WTC11 (cell line): ENCODE results near the gene LMF1. TPM values are rescaled to one million over a fixed set of nuclear protein-coding genes. Genes with fewer than 3 reads are reported as not detected.

Source experiments
- ATAC-seq: fragments of 200-7000 bp; cut with Tn5 transposase; 2 replicates; pipeline ENCODE4 v1.10.0; 2021; ENCODE audit warnings: mild to moderate bottlenecking, moderate library complexity
- CTCF ChIA-PET: fragments of 300-600 bp; sonication (Branson Sonifier 250); formaldehyde crosslinking; loops from one replicate; lab custom pipeline; 2021; ENCODE audit warnings: antibody characterized with exemption; lab: Charles Lee
- POLR2A ChIA-PET: fragments of 350-600 bp; sonication (Branson Sonifier 250); formaldehyde crosslinking; loops from one replicate; lab custom pipeline; 2021; ENCODE audit warnings: antibody characterized with exemption; lab: Charles Lee
- DNase-seq: peaks from one replicate; pipeline ENCODE4 v3.0.0; 2021; ENCODE audit warnings: low spot score
- H3K27ac Mint-ChIP-seq: 2 replicates; pipeline ENCODE4 v1.8.0; 2021; ENCODE audit warnings: mixed read lengths
- H3K27me3 Mint-ChIP-seq: 2 replicates; pipeline ENCODE4 v1.8.0; 2021; ENCODE audit warnings: low read depth, mild to moderate bottlenecking, moderate library complexity, mixed read lengths
- H3K36me3 Mint-ChIP-seq: 2 replicates; pipeline ENCODE4 v1.8.0; 2021; ENCODE audit warnings: mixed read lengths
- H3K4me1 Mint-ChIP-seq: 2 replicates; pipeline ENCODE4 v1.8.0; 2022; ENCODE audit warnings: mixed read lengths
- H3K4me3 Mint-ChIP-seq: 2 replicates; pipeline ENCODE4 v1.8.0; 2021; ENCODE audit warnings: mild to moderate bottlenecking, moderate library complexity, mixed read lengths
- H3K9me3 Mint-ChIP-seq: 2 replicates; pipeline ENCODE4 v1.8.0; 2021; ENCODE audit warnings: mixed read lengths
- CREB1 ChIP-seq: sonication (generic); formaldehyde crosslinking; IDR thresholded peaks from 2 replicates; pipeline ENCODE4 v1.8.0; 2023; ENCODE audit warnings: mild to moderate bottlenecking, missing genetic modification reagents
- FOXJ3 ChIP-seq: sonication (generic); formaldehyde crosslinking; IDR thresholded peaks from 2 replicates; pipeline ENCODE4 v1.9.0; 2021; ENCODE audit warnings: missing genetic modification reagents, mild to moderate bottlenecking, borderline replicate concordance
- FOXK1 ChIP-seq: sonication (generic); formaldehyde crosslinking; IDR thresholded peaks from 2 replicates; pipeline ENCODE4 v1.8.0; 2022; ENCODE audit warnings: mild to moderate bottlenecking, moderate library complexity, missing genetic modification reagents
- IRF2 ChIP-seq: sonication (generic); formaldehyde crosslinking; IDR thresholded peaks from 2 replicates; pipeline ENCODE4 v1.8.0; 2022; ENCODE audit warnings: low read depth, missing genetic modification reagents, borderline replicate concordance
- MXD4 ChIP-seq: fragments of 250-450 bp; sonication (Bioruptor Pico); IDR thresholded peaks from 2 replicates; pipeline ENCODE4 v1.8.0; 2021; ENCODE audit warnings: mild to moderate bottlenecking, moderate library complexity, borderline replicate concordance
- SMAD3 ChIP-seq: sonication (generic); formaldehyde crosslinking; IDR thresholded peaks from 2 replicates; pipeline ENCODE4 v1.8.0; 2022; ENCODE audit warnings: missing genetic modification reagents, mild to moderate bottlenecking, borderline replicate concordance
- SMAD4 ChIP-seq: sonication (generic); formaldehyde crosslinking; IDR thresholded peaks from 2 replicates; pipeline ENCODE4 v1.8.0; 2022; ENCODE audit warnings: mild to moderate bottlenecking, missing genetic modification reagents
- TEAD1 ChIP-seq: sonication (generic); formaldehyde crosslinking; IDR thresholded peaks from 2 replicates; pipeline ENCODE4 v1.8.0; 2022; ENCODE audit warnings: mild to moderate bottlenecking, missing genetic modification reagents
- ZNF232 ChIP-seq: sonication (generic); formaldehyde crosslinking; IDR thresholded peaks from 2 replicates; pipeline ENCODE4 v1.8.0; 2022; ENCODE audit warnings: mild to moderate bottlenecking, missing genetic modification reagents
- ZNF396 ChIP-seq: fragments of 250-450 bp; sonication (Bioruptor Pico); IDR thresholded peaks from 2 replicates; pipeline ENCODE4 v1.8.0; 2021; ENCODE audit warnings: mild to moderate bottlenecking, moderate library complexity, borderline replicate concordance
- ZNF416 ChIP-seq: fragments of 250-450 bp; sonication (Bioruptor Pico); IDR thresholded peaks from 2 replicates; pipeline ENCODE4 v1.9.0; 2021; ENCODE audit warnings: mild to moderate bottlenecking, inconsistent platforms
- total RNA-seq: library from RNA; stranded (reverse); gene quantifications from 3 replicates; pipeline ENCODE4 v1.2.3, GENCODE V29; 2021
- TF ChIP-seq, protein P1 (sequence below): sonication (generic); formaldehyde crosslinking; IDR thresholded peaks from 2 replicates; pipeline ENCODE4 v1.8.0; 2022; ENCODE audit warnings: missing genetic modification reagents
- TF ChIP-seq, protein P2 (sequence below): sonication (generic); formaldehyde crosslinking; IDR thresholded peaks from 2 replicates; pipeline ENCODE4 v1.8.0; 2023; ENCODE audit warnings: missing genetic modification reagents
- TF ChIP-seq, protein P3 (sequence below): fragments of 250-450 bp; sonication (Bioruptor Pico); IDR thresholded peaks from 2 replicates; pipeline ENCODE4 v1.9.0; 2021; ENCODE audit warnings: moderate library complexity, mild to moderate bottlenecking, inconsistent platforms, borderline replicate concordance
- TF ChIP-seq, protein P4 (sequence below): sonication (generic); formaldehyde crosslinking; IDR thresholded peaks from 2 replicates; pipeline ENCODE4 v1.8.1; 2022; ENCODE audit warnings: mild to moderate bottlenecking, missing genetic modification reagents, moderate library complexity, borderline replicate concordance
- TF ChIP-seq, protein P5 (sequence below): sonication (generic); formaldehyde crosslinking; IDR thresholded peaks from 2 replicates; pipeline ENCODE4 v1.8.1; 2022; ENCODE audit warnings: low read depth, missing genetic modification reagents, borderline replicate concordance
- TF ChIP-seq, protein P6 (sequence below): sonication (generic); formaldehyde crosslinking; conservative IDR thresholded peaks from 2 replicates; pipeline ENCODE4 v1.8.1; 2022; ENCODE audit warnings: mild to moderate bottlenecking, missing genetic modification reagents
- TF ChIP-seq, protein P7 (sequence below): sonication (generic); formaldehyde crosslinking; IDR thresholded peaks from 2 replicates; pipeline ENCODE4 v1.8.1; 2022; ENCODE audit warnings: low read depth, mild to moderate bottlenecking, moderate library complexity, missing genetic modification reagents, borderline replicate concordance

The LMF1 gene
- total RNA-seq, 1 experiment from 2014 or later: 10.5 TPM

DNA sequence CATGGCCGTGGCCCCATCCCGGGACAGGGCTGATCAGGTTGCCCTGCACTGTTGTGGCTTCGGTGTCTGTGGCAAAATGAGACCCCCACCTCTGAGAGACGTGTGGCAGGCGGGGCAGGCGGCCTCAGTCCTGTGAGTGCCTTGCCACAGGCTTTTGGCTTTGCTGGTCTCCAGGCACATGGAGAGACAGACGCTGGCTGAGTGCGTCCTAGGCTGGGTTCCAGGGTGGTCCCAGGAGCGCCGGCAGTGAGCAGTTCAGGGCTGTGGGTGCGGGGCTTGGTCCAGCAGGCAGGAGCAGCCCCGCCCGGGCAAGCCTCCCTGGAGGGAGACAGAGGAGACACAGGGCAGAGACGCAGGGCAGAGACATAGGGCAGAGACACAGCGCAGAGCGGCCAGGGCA, 40.0 kb upstream of the LMF1 start:
- no peaks in the 10 kb centered on the region for H3K36me3 Mint-ChIP-seq
- CTCF ChIA-PET: interaction anchor here (1.4 to 1.5 kb wide), 2 partner anchors 46 to 93 kb away, joined by 3 to 5 read pairs; no protein-coding TSS in a partner anchor
- TF ChIP-seq, protein P1, sequence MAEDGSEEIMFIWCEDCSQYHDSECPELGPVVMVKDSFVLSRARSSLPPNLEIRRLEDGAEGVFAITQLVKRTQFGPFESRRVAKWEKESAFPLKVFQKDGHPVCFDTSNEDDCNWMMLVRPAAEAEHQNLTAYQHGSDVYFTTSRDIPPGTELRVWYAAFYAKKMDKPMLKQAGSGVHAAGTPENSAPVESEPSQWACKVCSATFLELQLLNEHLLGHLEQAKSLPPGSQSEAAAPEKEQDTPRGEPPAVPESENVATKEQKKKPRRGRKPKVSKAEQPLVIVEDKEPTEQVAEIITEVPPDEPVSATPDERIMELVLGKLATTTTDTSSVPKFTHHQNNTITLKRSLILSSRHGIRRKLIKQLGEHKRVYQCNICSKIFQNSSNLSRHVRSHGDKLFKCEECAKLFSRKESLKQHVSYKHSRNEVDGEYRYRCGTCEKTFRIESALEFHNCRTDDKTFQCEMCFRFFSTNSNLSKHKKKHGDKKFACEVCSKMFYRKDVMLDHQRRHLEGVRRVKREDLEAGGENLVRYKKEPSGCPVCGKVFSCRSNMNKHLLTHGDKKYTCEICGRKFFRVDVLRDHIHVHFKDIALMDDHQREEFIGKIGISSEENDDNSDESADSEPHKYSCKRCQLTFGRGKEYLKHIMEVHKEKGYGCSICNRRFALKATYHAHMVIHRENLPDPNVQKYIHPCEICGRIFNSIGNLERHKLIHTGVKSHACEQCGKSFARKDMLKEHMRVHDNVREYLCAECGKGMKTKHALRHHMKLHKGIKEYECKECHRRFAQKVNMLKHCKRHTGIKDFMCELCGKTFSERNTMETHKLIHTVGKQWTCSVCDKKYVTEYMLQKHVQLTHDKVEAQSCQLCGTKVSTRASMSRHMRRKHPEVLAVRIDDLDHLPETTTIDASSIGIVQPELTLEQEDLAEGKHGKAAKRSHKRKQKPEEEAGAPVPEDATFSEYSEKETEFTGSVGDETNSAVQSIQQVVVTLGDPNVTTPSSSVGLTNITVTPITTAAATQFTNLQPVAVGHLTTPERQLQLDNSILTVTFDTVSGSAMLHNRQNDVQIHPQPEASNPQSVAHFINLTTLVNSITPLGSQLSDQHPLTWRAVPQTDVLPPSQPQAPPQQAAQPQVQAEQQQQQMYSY: no peak
- no peak for TF ChIP-seq IRF2
- no peak for TF ChIP-seq CREB1 (CRISPR knock-in tag)
- TF ChIP-seq SMAD4 (CRISPR knock-in tag): no peak
- TF ChIP-seq MXD4: no peak
- TF ChIP-seq, protein P2, sequence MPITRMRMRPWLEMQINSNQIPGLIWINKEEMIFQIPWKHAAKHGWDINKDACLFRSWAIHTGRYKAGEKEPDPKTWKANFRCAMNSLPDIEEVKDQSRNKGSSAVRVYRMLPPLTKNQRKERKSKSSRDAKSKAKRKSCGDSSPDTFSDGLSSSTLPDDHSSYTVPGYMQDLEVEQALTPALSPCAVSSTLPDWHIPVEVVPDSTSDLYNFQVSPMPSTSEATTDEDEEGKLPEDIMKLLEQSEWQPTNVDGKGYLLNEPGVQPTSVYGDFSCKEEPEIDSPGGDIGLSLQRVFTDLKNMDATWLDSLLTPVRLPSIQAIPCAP (CRISPR knock-in tag): no peak
- TF ChIP-seq, protein P3, sequence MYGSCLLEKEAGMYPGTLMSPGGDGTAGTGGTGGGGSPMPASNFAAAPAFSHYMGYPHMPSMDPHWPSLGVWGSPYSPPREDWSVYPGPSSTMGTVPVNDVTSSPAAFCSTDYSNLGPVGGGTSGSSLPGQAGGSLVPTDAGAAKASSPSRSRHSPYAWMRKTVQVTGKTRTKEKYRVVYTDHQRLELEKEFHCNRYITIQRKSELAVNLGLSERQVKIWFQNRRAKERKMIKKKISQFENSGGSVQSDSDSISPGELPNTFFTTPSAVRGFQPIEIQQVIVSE: no peak
- TF ChIP-seq, protein P4, sequence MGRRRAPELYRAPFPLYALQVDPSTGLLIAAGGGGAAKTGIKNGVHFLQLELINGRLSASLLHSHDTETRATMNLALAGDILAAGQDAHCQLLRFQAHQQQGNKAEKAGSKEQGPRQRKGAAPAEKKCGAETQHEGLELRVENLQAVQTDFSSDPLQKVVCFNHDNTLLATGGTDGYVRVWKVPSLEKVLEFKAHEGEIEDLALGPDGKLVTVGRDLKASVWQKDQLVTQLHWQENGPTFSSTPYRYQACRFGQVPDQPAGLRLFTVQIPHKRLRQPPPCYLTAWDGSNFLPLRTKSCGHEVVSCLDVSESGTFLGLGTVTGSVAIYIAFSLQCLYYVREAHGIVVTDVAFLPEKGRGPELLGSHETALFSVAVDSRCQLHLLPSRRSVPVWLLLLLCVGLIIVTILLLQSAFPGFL (CRISPR knock-in tag): no peak
- TF ChIP-seq TEAD1: no peak
- no peak for TF ChIP-seq ZNF416 (CRISPR knock-in tag)
- TF ChIP-seq ZNF232: no peak
- TF ChIP-seq FOXK1 (CRISPR knock-in tag): no peak
- TF ChIP-seq, protein P5, sequence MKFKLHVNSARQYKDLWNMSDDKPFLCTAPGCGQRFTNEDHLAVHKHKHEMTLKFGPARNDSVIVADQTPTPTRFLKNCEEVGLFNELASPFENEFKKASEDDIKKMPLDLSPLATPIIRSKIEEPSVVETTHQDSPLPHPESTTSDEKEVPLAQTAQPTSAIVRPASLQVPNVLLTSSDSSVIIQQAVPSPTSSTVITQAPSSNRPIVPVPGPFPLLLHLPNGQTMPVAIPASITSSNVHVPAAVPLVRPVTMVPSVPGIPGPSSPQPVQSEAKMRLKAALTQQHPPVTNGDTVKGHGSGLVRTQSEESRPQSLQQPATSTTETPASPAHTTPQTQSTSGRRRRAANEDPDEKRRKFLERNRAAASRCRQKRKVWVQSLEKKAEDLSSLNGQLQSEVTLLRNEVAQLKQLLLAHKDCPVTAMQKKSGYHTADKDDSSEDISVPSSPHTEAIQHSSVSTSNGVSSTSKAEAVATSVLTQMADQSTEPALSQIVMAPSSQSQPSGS (CRISPR knock-in tag): no peak
- TF ChIP-seq, protein P6, sequence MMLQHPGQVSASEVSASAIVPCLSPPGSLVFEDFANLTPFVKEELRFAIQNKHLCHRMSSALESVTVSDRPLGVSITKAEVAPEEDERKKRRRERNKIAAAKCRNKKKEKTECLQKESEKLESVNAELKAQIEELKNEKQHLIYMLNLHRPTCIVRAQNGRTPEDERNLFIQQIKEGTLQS (CRISPR knock-in tag): no peak
- TF ChIP-seq SMAD3 (CRISPR knock-in tag): no peak
- H3K4me3 Mint-ChIP-seq: no peak overlapping the region
- no peak for DNase-seq
- H3K4me1 Mint-ChIP-seq: no peaks in the 10 kb centered on the region
- POLR2A ChIA-PET: no interaction called here
- H3K27me3 Mint-ChIP-seq: no peaks in the 10 kb centered on the region
- no peaks in the 10 kb centered on the region for H3K9me3 Mint-ChIP-seq
- ATAC-seq: no peak
- H3K27ac Mint-ChIP-seq: no peak overlapping the region

DNA sequence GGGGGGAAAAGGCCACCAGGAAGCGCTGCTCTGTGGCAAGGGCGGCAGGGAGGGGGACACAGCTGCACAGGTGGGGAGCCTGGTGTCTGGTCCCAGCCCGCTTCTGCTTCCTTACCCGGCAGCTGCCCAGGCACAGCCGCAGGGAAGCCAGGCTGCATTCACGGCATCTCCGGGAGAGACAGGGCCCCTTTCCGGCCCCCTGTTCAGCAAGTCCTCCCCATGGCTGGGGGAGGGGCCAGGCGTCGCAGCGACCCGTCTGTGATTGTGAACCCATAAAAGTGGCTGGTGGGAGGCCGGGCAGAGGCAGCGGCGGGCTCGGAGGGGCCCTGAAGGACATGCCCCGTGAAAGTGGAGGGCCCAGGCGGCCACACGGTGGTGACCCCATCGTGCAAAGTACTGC, 39.5 kb upstream of the LMF1 start:
- H3K36me3 Mint-ChIP-seq: no peaks in the 10 kb centered on the region
- H3K4me3 Mint-ChIP-seq: no peak overlapping the region
- TF ChIP-seq, protein P7, sequence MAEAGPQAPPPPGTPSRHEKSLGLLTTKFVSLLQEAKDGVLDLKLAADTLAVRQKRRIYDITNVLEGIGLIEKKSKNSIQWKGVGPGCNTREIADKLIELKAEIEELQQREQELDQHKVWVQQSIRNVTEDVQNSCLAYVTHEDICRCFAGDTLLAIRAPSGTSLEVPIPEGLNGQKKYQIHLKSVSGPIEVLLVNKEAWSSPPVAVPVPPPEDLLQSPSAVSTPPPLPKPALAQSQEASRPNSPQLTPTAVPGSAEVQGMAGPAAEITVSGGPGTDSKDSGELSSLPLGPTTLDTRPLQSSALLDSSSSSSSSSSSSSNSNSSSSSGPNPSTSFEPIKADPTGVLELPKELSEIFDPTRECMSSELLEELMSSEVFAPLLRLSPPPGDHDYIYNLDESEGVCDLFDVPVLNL (CRISPR knock-in tag): no peak
- no peak for TF ChIP-seq FOXJ3 (CRISPR knock-in tag)
- TF ChIP-seq, protein P1: no peak
- no peak for TF ChIP-seq ZNF396
- TF ChIP-seq TEAD1: no peak
- no peak for TF ChIP-seq MXD4
- no peaks in the 10 kb centered on the region for H3K4me1 Mint-ChIP-seq
- no peak overlapping the region for H3K27ac Mint-ChIP-seq
- POLR2A ChIA-PET: no interaction called here
- H3K9me3 Mint-ChIP-seq: no peaks in the 10 kb centered on the region
- DNase-seq (no peak), ATAC-seq (no peak)
- no peaks in the 10 kb centered on the region for H3K27me3 Mint-ChIP-seq
- CTCF ChIA-PET: interaction anchor here (0.7 kb wide), 1 partner anchor 47 kb away, joined by 3 read pairs; no protein-coding TSS in a partner anchor
